GM18520 (cell line): ENCODE results near the gene RNF130.

Source experiments
- ATAC-seq: cut with Tn5 transposase; IDR thresholded peaks from one replicate; pipeline ENCODE4 v1.9.1; 2021; ENCODE audit not compliant: unreplicated experiment

Gene RNF130

DNA sequence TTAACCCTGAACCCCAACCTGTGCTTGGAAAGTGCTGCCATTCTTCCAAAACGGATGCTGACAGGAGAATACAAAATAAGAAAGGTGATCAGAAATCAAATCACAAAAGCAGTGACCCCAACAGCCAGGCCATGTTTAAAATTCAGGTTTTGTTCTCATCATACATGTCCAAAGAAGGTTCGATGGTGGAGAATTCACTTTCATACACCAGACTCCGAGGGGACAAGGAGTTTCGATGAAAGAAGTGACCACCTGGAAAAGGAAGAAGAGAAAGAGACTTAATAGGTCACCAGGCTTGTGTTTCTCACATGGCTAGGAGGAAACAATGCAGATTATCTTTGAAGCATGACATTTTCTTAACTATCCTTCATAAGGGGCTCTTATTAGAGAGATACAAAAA, 151.4 kb downstream of the RNF130 start:
- no peak for ATAC-seq

DNA sequence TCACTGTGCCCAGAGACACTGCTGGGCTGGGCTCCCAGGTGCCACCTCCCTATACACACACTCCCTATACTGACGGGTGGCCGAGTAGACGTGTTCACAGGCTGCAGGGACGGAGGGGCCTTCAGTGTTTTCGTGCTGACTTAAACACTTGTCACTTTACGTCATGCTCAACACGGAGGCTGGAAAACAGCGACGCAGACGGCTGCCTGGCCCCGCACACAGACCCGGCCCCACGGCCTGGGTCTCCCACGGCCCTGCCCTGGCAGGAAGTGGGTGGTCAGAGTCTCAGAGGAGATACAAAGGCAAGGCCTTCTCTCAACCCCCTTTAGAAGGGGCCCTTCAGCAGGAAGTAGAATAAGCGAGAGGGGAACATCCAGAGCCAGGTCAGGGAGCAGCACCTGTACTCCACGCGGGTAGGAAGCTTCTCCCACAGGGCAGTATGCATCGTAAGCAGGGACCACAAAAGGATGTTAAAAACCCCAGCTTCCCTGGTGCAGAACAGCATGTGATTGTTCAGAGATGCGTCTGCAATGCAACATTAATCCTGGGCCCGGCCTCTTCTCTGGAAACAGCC, 152.0 kb downstream of the RNF130 start:
- no peak for ATAC-seq

DNA sequence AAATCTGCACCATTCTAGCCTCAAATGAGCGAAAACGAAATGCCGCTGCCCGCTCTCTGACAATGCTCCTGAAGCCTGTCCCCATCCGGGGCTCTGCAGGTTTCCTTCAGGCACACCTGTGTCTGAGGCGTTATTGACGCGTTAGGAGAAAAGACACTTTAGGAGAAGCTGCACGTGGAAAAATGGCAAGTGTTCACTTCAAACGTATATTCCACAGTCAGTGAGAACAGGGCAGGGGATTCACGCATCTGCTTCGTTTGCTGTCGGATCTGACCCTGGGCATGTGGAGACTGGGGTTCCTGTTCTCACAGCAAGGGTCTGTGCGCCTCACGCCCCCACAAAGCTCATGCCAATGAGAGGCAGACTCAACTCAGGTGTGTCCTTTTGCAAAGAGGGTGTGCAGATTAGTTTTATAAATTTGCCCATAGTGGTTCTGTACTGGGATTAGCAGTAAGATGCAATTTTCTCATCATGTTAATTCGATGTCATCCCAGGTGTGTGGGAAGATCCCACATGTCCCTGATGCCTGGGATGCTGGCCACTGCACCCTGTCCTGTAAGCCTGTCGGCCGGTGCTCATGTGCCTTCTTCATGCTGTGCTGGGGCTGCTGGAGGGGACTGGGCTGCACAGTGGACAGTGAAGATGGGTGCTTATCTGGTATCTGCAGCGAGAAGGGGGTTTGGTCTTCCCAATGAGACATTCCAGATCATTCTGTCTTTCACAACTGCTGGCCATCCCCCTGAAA, 152.6 kb downstream of the RNF130 start:
- no peak for ATAC-seq

DNA sequence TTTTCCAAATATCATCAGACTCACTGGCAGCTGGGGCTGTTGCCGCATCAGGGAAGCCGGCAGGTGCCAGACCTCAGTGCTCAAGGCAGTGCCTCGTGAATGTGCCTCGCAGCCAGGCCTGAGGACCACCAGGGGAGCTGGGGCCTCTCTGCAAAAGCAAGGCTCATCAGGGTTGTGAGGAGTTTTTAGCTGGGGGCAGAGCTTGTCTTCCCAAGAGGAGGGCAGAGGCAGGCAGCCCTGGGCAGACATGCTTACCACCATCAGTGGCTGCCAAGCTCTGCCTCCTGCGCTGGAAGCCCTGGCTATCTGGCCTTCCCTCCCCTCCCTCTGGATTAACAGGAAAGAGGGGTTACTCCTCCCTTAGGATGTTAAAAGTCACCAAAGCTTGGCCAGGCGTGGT, 155.0 kb downstream of the RNF130 start:
- no peak for ATAC-seq

DNA sequence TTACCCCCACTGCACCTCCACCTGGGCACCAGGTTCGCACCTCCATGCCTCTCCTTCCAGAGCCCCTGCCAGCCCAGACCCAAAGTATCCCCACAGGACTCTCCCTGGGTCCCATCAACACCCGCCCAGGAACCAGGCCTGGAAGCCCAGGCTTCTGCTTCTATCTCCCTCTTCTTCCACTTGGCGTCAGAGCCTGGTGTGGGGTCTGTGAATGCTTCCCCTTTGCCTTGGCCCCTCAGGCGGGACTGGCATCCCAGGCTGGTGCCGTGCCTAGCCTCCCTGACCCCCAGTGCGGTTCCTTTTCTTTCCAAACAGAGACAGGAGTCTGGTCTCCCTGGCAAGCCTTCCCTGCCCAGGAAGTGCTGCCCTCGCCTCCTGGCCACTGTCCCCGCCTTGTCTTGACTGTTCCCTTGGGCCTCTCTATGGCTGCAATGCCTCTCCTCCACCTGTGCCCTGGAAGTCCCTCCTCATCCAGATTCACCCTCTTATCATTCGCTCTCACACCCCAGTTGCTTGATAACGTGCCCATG, 156.1 kb downstream of the RNF130 start:
- no peak for ATAC-seq

DNA sequence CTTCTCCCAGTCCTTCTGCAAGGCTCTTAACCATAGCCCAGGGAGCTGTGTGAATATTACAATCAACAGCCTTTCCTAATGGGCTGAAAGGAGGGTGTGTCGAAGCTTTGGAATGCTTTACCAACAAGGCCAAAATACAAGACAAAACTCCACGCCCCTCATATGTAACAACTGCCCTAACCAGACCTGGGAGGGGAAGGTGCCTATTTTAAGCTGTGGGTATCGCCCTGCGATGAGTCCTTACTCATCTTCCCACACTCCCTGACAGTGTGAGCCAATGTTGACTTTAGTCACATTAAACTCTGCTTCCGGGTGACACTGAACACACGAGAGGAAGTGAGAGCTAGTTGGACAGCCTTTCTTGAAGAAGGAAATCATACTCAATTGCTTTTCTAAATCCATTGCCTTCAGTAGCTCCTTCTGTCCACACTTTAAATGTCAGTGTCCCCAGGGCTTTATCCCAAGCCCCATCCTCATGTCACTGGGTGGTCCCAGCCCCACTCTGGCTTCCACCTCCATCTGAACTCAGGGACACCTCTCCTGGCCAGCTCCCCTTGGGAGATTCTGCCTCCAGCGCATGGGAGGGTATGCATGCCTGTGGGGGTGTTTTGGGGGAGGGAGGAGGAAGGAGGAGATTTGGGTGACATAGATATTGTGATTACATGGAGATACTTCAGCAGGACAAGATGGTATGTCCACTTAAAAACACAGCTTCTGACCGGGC, 157.4 kb downstream of the RNF130 start:
- ATAC-seq: no peak

DNA sequence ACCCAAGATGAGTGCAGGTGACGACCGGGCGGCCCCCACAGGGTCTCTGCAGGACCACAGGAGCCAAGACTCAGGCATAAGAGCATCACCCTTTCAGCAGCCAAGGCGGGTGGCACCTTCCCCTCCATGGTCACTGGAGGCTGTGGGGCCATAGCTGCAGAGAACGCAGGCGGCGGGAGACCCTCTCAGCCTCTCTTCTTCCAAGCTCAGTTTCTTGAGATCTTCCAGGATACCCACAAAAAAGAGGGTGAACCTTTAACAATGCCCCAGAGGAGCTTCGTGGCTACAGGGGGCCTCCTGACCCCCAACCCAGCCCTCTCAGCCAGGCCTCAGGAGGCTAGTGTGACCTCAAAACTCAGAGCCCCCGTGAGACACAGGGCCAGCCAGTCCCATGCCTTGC, 158.1 kb downstream of the RNF130 start:
- ATAC-seq: no peak

DNA sequence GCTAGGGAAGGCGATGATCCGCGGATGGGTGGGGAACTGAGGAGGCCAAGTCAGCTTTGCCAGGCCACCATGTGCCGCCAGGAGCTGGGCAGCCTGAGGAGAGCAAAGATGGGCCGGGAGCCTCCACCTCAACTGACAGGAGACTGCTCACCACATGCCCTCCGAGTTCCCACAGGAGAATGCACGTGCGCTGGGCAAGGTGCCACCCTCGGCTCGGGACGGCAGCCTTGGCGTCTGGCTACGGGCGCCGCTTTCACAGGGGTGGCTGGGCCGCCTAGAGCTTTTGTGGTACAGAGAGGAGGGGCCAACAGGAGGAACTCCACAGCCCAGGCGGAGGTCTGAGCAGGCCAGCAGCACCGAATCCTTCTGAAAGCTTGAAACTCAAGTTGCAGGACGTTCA, 158.6 kb downstream of the RNF130 start:
- ATAC-seq: no peak

DNA sequence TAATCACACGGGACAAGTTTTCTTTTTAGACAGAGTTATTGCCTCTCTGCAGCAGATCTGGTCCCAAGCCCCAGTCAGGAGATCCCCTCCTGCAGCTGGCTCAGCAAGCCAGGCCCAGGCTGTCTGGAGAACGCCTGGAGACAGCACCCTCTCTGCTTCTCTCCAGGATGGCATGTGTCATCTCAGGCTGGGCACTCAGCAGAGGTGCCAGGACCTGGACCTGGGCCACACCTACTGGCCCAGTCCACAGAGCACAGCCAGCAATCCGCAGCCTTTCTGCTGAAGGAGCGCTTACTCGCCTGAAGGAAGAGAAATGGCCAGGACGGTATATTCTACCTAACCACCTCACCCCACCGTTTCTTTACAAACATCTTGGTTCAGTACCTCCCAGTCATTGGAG, 159.2 kb downstream of the RNF130 start:
- no peak for ATAC-seq

DNA sequence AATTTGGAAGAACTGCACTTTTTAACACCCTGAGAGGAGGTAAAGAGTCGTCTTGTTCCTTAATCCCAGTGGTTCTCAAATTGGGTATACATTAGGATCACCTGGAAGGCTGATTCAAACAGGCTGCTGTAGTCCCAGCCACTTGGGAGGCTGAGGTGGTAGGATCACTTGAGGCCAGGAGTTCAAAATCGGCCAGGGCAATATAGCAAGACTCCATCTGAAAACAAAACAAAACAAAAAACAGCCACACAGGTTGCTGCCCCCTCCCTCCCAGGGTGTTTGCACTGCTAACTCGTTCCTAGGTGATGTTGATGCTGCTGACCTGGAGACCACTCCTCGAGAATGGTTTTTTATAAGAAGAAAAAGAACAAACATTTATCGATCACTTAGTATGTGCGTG, 162.3 kb downstream of the RNF130 start:
- no peak for ATAC-seq

DNA sequence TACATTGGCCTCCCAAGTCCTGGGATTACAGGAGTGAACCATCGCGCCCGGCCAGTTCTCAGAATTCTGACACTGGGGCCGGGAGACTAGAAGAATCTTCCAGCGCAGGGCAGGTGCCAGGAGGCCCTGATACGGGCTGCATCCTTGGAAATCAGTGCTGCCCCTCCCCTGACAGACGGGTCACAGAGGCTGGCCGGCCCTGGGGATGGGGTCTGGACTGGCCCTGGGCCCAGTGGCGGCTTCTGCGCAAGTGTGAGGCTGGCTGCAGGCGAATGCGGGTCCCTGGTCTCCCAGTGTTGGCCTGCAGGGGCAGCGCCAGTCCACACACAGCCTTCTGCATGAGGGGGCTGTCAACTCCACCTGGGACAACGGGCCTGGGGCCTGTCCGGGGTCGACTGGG, 163.0 kb downstream of the RNF130 start:
- ATAC-seq: no peak

DNA sequence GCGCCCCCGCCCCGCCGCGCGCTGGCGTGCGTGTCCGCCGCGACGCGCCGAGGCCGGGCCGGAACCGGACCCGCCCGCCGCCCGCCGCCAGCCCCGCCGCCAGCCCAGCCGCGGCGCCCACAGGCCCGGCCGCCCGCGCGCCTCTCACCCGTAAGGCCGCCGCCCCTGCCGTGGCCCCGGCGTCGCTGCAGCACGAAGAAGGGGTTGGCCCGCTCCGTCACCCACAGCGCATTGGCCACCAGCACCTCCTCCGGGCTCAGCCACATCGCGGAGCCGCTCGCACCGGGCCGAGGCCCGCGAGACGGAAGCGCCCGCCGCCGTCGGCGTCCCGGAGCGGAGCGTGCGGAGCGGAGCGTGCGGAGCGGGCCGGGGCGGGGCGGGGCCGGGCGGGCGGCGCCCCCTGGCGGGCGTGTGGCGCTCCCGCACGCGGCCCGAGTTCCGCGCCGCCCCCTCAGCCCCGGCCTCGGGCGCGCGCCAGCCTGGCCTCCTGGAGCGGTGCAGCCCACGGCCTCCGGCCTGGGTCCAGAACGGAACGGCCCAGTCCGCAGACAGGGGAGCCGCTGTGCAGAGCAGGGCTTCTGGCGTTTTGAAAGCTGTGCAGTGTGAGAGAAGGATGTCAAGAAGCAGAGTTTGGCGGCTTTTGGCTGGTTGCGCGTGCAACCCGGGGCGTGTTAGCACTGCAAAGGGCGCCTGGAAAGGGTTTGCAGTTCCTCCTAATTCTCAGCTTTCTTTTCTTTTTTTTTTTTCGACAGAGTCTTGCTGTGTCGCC, 163.8 kb downstream of the RNF130 start, which contains the start of gene TBC1D9B:
Gene TBC1D9B, minus strand, starts transcription at position 342 of the 769 bp plus-strand sequence. Its CDS starts 76 bp downstream, at position 266.
- peak; percentile 80 for ATAC-seq

DNA sequence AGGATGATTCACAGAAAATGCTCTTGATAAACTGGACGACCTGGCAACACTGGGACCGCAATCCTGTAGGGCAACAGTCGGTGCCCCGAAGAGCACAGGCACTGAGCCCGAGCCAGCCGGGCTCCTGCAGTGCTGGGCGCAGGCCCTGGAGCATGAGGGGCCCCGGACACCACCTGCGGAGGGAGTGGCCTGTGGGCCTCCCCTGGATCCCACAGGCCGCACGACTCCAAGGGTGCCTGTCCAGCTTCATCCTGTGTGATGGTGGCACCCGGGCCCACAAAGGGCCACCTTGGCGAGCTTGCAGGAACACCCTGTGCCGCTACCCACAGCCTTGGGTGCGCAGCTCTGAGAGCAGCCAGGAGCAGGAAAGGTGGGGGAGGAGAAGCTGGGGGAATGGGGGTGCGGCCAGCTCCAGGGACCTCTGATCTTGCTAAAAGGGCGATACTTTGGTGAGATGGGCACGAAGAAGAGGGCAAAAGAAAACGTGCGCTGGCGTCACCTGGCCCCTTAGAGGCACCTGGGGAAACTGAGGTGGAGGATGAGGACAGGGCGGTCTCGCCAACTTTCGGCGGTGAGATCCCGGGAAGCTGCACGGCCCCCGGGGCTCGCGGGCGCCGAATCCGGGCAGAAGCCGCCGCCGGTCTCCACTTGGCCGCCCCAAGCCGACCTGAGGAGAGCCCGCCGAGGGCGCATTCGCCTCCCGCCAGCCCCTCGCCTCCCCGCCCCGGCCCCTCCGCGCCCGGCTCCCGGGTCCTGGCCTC, 164.6 kb downstream of the RNF130 start:
- ATAC-seq: no peak

DNA sequence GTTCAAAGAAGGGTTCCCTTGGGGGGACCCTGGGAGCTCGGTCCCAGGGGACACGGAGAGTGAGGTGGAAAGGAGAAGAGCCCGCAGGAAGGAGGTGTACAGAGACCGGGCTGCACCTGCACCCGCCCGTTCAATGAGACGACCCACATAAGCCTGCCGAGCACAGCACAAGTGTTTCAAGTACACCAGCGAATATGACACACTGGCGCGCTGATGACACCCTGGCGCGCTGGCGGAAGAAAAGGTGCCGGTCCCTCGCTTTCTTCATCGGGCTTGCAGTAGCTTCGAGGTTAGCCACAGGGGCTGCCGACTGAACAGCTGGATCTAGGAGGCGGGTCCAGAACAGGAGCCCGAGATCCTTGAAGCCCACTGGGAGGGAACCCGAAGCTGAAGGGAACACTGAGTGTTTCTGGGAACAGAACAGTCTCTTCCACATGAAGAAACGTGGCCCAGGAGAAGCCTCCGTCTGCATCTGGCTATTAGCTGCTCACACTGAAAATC, 165.2 kb downstream of the RNF130 start:
- no peak for ATAC-seq

DNA sequence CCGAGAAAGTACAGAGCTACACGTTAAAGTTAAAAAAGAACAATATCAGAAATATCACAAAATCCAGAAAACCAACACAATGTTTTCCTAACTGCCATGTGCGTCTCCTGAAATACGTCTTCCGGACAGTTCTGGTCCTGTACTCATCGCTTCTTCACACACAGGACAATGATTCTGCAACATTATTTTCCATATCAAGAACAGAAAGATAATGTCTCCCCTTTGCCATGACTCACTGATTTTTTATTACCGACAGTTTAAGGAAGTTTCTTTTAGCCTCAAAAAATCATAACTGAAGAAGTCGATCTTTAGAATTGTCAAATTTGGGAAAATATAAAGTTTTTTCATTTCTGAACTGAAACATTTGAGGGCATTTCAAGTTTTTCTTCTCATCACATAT, 166.4 kb downstream of the RNF130 start:
- ATAC-seq: no peak
